ENCODE data around the gene TEX54.
A peak's percentile ranks its signal among the peaks of the same experiment; 100 is the strongest.

TEX54 gene

DNA sequence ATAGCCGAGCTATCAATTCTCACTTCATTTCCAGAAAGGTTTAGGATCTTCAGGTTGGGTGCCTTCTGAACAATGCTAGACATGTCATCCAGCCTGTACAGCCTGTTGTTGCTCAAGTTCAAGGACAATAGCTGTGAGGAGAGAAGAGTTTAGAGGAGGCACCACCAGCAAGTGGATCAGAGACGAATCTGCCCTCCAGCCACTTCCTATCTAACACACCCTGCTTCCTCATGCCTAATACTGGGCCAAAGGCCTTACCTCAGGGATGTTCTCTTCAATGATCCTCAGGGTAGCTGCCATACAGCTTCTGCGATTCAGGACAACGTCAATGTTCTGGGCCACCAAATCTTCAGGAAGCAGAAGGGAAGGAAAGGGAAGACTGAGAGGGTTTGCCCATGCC, 31.6 kb downstream of the TEX54 start:
- H3K27ac ChIP-seq: no peak overlapping the region
- H3K4me3 ChIP-seq: no peak overlapping the region
- DNase-seq (ENCODE audit: low spot score): no peak
- TF ChIP-seq, protein P1, sequence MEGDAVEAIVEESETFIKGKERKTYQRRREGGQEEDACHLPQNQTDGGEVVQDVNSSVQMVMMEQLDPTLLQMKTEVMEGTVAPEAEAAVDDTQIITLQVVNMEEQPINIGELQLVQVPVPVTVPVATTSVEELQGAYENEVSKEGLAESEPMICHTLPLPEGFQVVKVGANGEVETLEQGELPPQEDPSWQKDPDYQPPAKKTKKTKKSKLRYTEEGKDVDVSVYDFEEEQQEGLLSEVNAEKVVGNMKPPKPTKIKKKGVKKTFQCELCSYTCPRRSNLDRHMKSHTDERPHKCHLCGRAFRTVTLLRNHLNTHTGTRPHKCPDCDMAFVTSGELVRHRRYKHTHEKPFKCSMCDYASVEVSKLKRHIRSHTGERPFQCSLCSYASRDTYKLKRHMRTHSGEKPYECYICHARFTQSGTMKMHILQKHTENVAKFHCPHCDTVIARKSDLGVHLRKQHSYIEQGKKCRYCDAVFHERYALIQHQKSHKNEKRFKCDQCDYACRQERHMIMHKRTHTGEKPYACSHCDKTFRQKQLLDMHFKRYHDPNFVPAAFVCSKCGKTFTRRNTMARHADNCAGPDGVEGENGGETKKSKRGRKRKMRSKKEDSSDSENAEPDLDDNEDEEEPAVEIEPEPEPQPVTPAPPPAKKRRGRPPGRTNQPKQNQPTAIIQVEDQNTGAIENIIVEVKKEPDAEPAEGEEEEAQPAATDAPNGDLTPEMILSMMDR (IDR thresholded peaks at IDR 0.05): no peak

DNA sequence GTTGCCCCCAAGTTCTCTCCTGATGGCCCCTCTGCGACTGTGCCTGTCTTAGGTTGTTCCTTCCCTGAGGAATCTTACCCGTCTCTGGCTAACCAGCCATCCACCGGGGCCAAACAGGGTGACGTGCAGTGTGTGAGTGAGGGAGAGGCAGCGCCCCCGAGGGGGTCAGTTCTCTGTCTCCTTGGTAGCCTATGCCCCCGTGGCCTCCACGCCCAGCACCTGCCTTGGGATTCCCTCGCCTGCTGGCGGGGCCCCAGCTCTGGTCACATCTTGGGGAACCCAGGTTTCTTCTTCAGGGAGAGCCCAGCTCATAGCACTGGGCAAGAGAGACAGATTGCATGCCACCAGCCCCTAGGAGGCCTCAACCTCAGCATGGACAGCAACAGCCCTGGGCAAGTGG, 33.2 kb downstream of the TEX54 start:
- no peak overlapping the region for H3K27ac ChIP-seq
- no peak for DNase-seq (ENCODE audit: low spot score)
- TF ChIP-seq, protein P1 (IDR thresholded peaks at IDR 0.05): no peak
- no peak overlapping the region for H3K4me3 ChIP-seq

DNA sequence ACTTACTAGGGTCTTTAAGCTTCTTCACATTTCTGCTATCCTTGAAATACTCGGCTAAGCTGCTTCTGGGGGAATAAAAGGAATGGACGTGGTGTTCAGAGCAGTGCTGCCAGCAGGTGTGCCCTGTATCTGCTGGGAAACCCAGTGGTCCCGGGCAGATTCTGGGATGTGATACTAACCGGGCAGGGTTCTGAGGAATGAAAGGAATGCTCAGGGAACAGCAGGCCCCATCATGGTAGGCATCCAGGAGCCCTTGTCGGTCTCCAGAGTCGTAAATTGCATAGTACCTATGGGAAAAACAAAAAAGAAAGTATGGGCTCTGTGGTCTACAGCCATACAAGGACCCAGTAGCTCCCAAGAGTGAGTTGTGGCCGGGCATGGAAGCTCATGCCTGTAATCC, 36.4 kb downstream of the TEX54 start:
- no peak overlapping the region for H3K4me3 ChIP-seq

DNA sequence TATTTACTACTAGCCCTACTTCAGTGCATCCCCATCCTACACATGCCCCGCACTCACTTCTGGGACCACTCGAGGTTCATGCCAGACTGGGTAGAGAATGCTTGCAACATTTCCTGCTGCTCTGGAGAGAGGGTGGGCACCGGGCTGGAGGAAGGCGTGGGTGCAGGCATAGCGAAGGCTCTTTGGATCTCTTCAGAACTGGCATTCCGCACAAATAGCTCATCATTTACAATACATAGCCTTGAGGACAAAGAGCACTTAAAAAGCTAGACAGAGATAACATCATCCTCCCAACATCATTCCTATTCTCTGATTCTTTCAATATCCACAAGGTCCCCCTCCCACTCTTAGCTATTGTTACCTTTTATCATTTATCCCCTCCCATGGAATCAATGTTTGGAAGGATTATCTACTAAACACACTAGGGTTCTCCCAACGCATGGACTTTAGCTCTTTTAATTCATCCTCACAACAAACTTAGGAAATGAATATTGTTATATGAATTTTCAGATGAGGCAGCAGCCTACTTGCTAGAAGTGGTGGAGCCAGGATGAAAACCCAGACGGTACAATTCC, 38.4 kb downstream of the TEX54 start:
- DNase-seq (ENCODE audit: low spot score): no peak
- Histone ChIP-seq H3K4me3 (no peak overlapping the region), H3K27ac (no peak overlapping the region)
- TF ChIP-seq, protein P1 (IDR thresholded peaks at IDR 0.05): no peak

More for the DNA sequence above, 36.4 kb downstream of the TEX54 start:
- H3K27ac ChIP-seq: no peak overlapping the region
- TF ChIP-seq, protein P1 (IDR thresholded peaks at IDR 0.05): no peak
- no peak for DNase-seq (ENCODE audit: low spot score)

DNA sequence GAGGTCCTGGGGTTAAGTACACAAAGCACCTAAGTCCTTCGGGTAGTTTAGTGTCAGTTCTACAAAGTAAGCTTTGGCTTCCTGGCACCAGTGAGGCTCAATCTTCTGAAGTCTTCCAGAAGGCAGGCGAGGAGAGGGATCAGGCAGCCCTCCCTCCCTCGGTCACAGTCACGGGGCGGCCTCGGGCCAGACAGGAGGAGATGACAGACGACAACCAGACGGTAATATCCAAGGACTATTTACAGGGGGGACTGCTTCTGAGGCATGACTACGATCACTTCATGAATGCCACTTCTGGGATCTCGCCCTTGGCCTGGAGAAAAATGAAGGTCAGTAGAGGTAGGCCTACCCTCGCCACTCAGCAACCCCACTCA, 40.5 kb downstream of the TEX54 start:
- peak overlapping the region; percentile 78 for H3K4me3 ChIP-seq
- no peak for DNase-seq (ENCODE audit: low spot score)
- peak overlapping the region; percentile 61 to 72 for H3K27ac ChIP-seq
- TF ChIP-seq, protein P1 (IDR thresholded peaks at IDR 0.05): no peak

DNA sequence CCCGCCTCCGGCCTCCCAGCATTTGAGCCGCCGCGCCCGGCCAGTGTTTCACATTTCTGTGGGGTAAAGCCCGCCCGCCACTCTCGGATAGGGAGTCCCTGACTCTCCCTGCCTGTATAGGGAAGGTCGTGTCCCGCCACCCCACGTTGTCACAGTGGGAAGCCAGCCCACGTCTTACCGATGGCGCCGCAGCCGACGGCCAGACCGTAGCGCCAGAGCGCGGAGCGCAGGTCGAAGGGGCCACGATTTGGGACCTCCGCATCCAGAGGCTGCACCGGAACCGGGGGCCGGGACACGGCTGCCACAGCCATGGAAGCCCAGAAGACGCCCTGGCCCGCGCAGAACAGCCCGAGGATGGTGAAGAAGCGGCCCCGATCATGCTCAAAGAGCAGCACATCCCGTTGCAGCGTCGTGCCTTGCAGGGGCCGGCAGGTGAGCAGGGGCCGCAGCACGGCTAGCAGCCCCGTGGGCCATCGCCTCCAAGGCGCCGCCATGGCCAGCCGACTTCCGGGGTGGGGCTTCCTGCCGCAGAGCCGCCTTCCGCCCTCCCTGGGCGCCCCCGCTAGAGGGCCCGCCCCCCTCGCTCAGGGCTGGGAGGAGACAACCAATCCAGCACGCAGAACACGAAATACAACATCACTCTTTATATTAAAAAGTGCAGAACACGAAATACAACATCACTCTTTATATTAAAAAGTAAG, 41.0 kb downstream of the TEX54 start, which contains the start of gene TMEM223:
TSS of gene TMEM223 (minus strand) at position 506 of the 701 bp plus-strand sequence. CDS start at position 494, 12 bp downstream.
- TF ChIP-seq, protein P1 (IDR thresholded peaks at IDR 0.05): no peak
- H3K4me3 ChIP-seq: peak within 1 kb of the TSS; percentile 78
- peak within 1 kb of the TSS; percentile 61 to 72 for H3K27ac ChIP-seq
- peak; percentile 90 for DNase-seq (ENCODE audit: low spot score)

DNA sequence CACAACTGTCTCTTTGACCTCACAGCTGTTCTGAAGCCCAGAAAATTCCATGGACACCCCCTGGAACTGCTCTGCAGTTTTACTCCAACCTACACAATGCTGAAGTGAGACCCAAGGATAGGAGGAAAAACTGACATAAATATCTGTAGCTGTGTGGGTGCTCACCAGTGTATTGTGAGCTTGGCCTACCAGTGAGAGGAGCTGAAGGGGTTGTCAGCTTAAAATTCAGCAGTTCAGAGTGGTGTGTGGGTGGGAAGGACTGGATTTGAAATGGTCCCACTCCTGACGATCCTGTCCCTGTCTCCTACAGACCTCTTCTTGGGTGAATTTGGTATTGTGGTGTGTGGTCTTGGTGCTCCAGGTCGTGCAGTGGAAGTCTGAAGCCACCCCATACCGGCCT, 43.1 kb downstream of the TEX54 start:
- TF ChIP-seq, protein P1 (IDR thresholded peaks at IDR 0.05): no peak
- Histone ChIP-seq H3K27ac (no peak overlapping the region), H3K4me3 (no peak overlapping the region)
- DNase-seq (ENCODE audit: low spot score): no peak

Data from coronary artery (tissue), 2 donors.